Psoas muscle (tissue), 8 donors: ENCODE measurements around the gene LGSN. TPM values are rescaled to one million over a fixed set of nuclear protein-coding genes. Genes with fewer than 3 reads are reported as not detected.
"Not testable (repeated sequence)": the region's sequence is repeated elsewhere in the genome, so short reads cannot be mapped to it uniquely, and the experiment has no call there.

Experiments used
- ATAC-seq, 4 donors: fragments of 200-7000 bp; cut with Tn5 transposase; one replicate each; pipeline ENCODE4 v1.9.1; 2020; ENCODE audit warnings: moderate library complexity in 3 of 4, mild to moderate bottlenecking in 2 of 4
- DNase-seq, 2 donors: peaks; one replicate each; pipeline ENCODE4 v3.0.0-alpha.2; 2020
- H3K27ac ChIP-seq: fragments of 200-600 bp; one replicate; pipeline ENCODE4 v1.8.0; 2022
- H3K27me3 ChIP-seq, 3 donors: fragments of 200-600 bp in 1 of 3; one replicate each; pipeline versions ENCODE4 v1.6.1 to v1.8.0; 2013 to 2022; ENCODE audit warnings: low read length in 2 of 3, mild to moderate bottlenecking in 2 of 3, moderate library complexity in 1 of 3; ENCODE audit not compliant: insufficient read depth in 3 of 3
- H3K36me3 ChIP-seq, 2 donors: fragments of 200-600 bp in 1 of 2; one replicate each; pipeline versions ENCODE4 v1.6.1 to v1.8.0; 2013 to 2022; ENCODE audit warnings: low read depth in 1 of 2, mild to moderate bottlenecking in 1 of 2, moderate library complexity in 1 of 2; ENCODE audit not compliant: insufficient read depth in 1 of 2
- H3K4me1 ChIP-seq: fragments of 200-600 bp; one replicate; pipeline ENCODE4 v1.8.0; 2022
- H3K4me3 ChIP-seq: fragments of 200-600 bp; one replicate; pipeline ENCODE4 v1.8.0; 2022; ENCODE audit warnings: mild to moderate bottlenecking
- H3K9me3 ChIP-seq: fragments of 200-600 bp; one replicate; pipeline ENCODE4 v1.8.0; 2022
- WGBS, 3 donors: extraction: QIAGEN DNeasy Blood & Tissue Kit; methylation state at CpG; one replicate each; pipeline versions ENCODE4 v1.1.6 to v1.1.7; 2013; 5-methylcytosine and 5-hydroxymethylcytosine counted together
- intact Hi-C, 2 donors: fragments of 100-400 bp; cut with DNase I; formaldehyde crosslinking; loops; one replicate each; pipeline versions ENCODE4 v1.11.0 to v1.14.2; 2022
- long read RNA-seq, 2 donors: library from polyadenylated mRNA; unstranded; transcript quantifications; one replicate each; pipeline ENCODE4 v2.0.0, GENCODE V29; 2021
- polyA plus RNA-seq, 3 donors: library from polyadenylated mRNA; stranded (reverse); fragments of 200-250 nt; gene quantifications; one replicate each; pipeline ENCODE4 v1.2.3, GENCODE V29; 2013
- total RNA-seq, 4 donors: library from RNA; stranded (reverse); fragmentation: NEBNext Ultra II Directional in 2 of 4; extraction: Animal tissue kit (Norgen Biotek cat#: 25700) in 2 of 4; gene quantifications; one replicate each; pipeline versions ENCODE4 v1.2.1 to v1.2.4, GENCODE V29; 2021 to 2023
- TF ChIP-seq, protein P1 (sequence below): fragments of 200-600 bp; IDR thresholded peaks from one replicate; pipeline ENCODE4 v1.8.0; 2022; ENCODE audit warnings: antibody characterized with exemption
- donor health status: healthy with polysubstance abuse.
- donor health status: DM: no; HTN: no; CAD: no; lungs with moderate emphysema.
- donor health status: Bipolar disorder and iron deficiency.
- donor health status: healthy.
- donor health status: DM: yes; HTN: yes; CAD: no.
- donor health status: DM: no; HTN: no; CAD: no.
- donor health status: DM: no; HTN: no; CAD: no.
- donor health status: DM: yes; HTN: yes; CAD: no.

LGSN gene, protein sequence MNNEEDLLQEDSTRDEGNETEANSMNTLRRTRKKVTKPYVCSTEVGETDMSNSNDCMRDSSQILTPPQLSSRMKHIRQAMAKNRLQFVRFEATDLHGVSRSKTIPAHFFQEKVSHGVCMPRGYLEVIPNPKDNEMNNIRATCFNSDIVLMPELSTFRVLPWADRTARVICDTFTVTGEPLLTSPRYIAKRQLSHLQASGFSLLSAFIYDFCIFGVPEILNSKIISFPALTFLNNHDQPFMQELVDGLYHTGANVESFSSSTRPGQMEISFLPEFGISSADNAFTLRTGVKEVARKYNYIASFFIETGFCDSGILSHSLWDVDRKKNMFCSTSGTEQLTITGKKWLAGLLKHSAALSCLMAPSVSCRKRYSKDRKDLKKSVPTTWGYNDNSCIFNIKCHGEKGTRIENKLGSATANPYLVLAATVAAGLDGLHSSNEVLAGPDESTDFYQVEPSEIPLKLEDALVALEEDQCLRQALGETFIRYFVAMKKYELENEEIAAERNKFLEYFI
- total RNA-seq, result not detected
- under 1 TPM in 1 of 3 donors, not detected in 2; 0.01 TPM for polyA plus RNA-seq
- long read RNA-seq, donor 1, result 0 reads
- long read RNA-seq, donor 2, result 0 reads

DNA sequence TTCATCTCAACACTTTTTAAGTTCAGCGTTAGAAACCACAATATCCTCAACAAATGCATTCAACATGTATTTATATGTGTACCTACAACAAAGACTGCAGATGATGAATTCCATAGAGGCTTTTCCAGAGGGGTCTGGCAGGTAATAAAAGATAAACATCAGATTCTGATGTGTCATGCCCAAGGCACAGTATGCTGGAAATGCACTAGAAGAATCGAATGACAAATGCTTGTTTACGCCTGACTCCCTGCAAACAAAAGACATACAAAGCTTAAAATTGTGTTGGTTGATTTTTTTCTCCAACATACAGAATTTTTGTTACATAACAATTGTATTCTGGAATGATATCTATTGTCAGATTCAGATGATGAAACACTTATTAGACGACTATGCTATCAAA, at the start of gene LGSN:
Gene LGSN, minus strand, starts transcription at position 45 of the 400 bp plus-strand sequence. Its CDS starts 40 bp downstream, at position 5.
- ATAC-seq, result no peak
- intact Hi-C loops, result no loop called here
- TF ChIP-seq, protein P1, sequence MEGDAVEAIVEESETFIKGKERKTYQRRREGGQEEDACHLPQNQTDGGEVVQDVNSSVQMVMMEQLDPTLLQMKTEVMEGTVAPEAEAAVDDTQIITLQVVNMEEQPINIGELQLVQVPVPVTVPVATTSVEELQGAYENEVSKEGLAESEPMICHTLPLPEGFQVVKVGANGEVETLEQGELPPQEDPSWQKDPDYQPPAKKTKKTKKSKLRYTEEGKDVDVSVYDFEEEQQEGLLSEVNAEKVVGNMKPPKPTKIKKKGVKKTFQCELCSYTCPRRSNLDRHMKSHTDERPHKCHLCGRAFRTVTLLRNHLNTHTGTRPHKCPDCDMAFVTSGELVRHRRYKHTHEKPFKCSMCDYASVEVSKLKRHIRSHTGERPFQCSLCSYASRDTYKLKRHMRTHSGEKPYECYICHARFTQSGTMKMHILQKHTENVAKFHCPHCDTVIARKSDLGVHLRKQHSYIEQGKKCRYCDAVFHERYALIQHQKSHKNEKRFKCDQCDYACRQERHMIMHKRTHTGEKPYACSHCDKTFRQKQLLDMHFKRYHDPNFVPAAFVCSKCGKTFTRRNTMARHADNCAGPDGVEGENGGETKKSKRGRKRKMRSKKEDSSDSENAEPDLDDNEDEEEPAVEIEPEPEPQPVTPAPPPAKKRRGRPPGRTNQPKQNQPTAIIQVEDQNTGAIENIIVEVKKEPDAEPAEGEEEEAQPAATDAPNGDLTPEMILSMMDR, result no peak

GRCh38 chr6:63368347-63368746, 48.6 kb upstream of the LGSN start:
- Histone ChIP-seq H3K4me1 (no peaks in the 10 kb centered on the region), H3K36me3 (no peaks in the 10 kb centered on the region), H3K9me3 (no peaks in the 10 kb centered on the region), H3K27me3 (no peaks in the 10 kb centered on the region), H3K27ac (no peak overlapping the region), H3K4me3 (no peak overlapping the region)
- intact Hi-C loops, result no loop called here
- DNase-seq (no peak), ATAC-seq (no peak)
- TF ChIP-seq, protein P1, result no peak
- WGBS, 3 donors, result 56 to 59% (median 58%) methylated on average over 7 of the region's 7 CpGs

More for the DNA sequence above, at the start of gene LGSN:
- no peaks in the 10 kb centered on the region for H3K36me3 ChIP-seq
- no peak within 1 kb of the TSS for H3K4me3 ChIP-seq
- peaks cover 0 to 4% (median 0%) of the 10 kb centered on the region in 3 donors for H3K27me3 ChIP-seq
- WGBS, 3 donors, result 82 to 88% (median 85%) methylated on average over 4 of the region's 4 CpGs
- H3K27ac ChIP-seq, result no peak within 1 kb of the TSS
- no peaks in the 10 kb centered on the region for H3K4me1 ChIP-seq
- no peak for DNase-seq
- H3K9me3 ChIP-seq, result no peaks in the 10 kb centered on the region

DNA sequence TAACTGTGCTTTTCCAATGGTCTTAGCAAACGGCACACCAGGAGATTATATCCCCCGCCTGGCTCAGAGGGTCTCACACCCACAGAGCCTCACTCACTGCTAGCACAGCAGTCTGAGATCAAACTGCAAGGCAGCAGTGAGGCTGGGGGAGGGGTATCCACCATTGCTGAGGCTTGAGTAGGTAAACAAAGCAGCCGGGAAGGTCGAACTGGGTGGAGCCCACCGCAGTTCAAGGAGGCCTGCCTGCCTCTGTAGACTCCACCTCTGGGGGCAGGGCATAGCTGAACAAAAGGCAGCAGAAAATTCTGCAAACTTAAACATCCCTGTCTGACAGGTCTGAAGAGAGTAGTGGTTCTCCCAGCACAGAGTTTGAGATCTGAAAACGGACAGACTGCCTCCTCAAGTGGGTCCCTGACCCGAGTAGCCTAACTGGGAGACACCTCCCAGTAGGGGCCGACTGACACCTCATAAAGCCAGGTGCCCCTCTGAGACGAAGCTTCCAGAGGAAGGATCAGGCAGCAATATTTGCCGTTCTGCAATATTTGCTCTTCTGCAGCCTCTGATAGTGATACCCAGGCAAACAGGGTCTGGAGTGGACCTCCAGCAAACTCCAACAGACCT, 42.8 kb upstream of the LGSN start:
- H3K27ac ChIP-seq, DNase-seq, H3K9me3 ChIP-seq, H3K4me3 ChIP-seq, intact Hi-C loops, ATAC-seq, H3K27me3 ChIP-seq, H3K36me3 ChIP-seq, H3K4me1 ChIP-seq: not testable (repeated sequence)
- WGBS, 3 donors, result 81 to 84% (median 82%) methylated on average over 10 of the region's 10 CpGs

- not testable (repeated sequence) for H3K27ac ChIP-seq, DNase-seq, ATAC-seq, H3K4me1 ChIP-seq, H3K27me3 ChIP-seq, H3K4me3 ChIP-seq, H3K9me3 ChIP-seq, H3K36me3 ChIP-seq
- WGBS, 3 donors, result 91 to 95% (median 94%) methylated on average over 3 of the region's 3 CpGs
- intact Hi-C loops, result loop anchor here in 1 of 2 donors (10.0 kb wide), 1 partner anchor 217 kb away; the partner anchor contains the start of genes LOC128125822 and PTP4A1
Observed at GRCh38 chr6:63357384-63357783, 37.6 kb upstream of the LGSN start.

- intact Hi-C loops, result loop anchor here in 1 of 2 donors (10.0 kb wide), 1 partner anchor 219 kb away; the partner anchor contains the start of genes LOC128125822 and PTP4A1
- H3K36me3 ChIP-seq, result no peaks in the 10 kb centered on the region
- WGBS, 3 donors, result 63 to 83% (median 66%) methylated on average over 4 of the region's 4 CpGs
- TF ChIP-seq, protein P1, result no peak
- H3K9me3 ChIP-seq, result no peaks in the 10 kb centered on the region
- peaks cover 4% of the 10 kb centered on the region for H3K4me1 ChIP-seq
- DNase-seq (no peak), ATAC-seq (no peak)
- H3K27me3 ChIP-seq, result no peaks in the 10 kb centered on the region
- H3K4me3 ChIP-seq, result no peak overlapping the region
- H3K27ac ChIP-seq, result no peak overlapping the region
Observed at GRCh38 chr6:63355632-63356031, 35.8 kb upstream of the LGSN start.
